Measurements from ENCODE around the gene RUFY3.
"Not testable (repeated sequence)": the region's sequence is repeated elsewhere in the genome, so short reads cannot be mapped to it uniquely, and the experiment has no call there.

DNA sequence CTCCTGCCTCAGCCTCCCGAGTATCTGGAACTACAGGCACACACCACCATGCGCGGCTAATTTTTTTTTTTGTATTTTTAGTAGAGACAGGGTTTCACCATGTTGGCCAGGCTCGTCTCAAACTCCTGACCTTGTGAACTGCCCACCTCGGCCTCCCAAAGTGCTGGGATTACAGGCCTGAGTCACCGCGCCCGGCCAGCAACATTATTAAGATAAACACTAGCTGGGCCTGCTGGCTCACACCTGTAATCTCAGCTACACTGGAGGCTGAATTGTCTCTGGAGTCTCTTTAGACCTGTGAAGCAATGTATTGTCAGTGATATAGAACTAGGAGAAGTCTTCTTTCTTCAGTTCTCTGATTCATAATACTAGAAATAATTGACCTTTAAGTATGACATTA lies 23.3 kb upstream of the RUFY3 start:
- TF ChIP-seq, protein P1, sequence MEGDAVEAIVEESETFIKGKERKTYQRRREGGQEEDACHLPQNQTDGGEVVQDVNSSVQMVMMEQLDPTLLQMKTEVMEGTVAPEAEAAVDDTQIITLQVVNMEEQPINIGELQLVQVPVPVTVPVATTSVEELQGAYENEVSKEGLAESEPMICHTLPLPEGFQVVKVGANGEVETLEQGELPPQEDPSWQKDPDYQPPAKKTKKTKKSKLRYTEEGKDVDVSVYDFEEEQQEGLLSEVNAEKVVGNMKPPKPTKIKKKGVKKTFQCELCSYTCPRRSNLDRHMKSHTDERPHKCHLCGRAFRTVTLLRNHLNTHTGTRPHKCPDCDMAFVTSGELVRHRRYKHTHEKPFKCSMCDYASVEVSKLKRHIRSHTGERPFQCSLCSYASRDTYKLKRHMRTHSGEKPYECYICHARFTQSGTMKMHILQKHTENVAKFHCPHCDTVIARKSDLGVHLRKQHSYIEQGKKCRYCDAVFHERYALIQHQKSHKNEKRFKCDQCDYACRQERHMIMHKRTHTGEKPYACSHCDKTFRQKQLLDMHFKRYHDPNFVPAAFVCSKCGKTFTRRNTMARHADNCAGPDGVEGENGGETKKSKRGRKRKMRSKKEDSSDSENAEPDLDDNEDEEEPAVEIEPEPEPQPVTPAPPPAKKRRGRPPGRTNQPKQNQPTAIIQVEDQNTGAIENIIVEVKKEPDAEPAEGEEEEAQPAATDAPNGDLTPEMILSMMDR (IDR thresholded peaks at IDR 0.05; ENCODE audit: low read depth, low read length, poor library complexity, severe bottlenecking), result not testable (repeated sequence)
- not testable (repeated sequence) for TF ChIP-seq EZH2phosphoT487 (IDR thresholded peaks at IDR 0.05; ENCODE audit: borderline replicate concordance, low read length)

Measured in DOHH2 (cell line).